WTC11 (cell line): Measurements from ENCODE around the gene ORM2.

Experiments
- ATF1 ChIP-seq: sonication (generic); formaldehyde crosslinking; IDR thresholded peaks from 2 replicates; pipeline ENCODE4 v1.8.1; 2023; ENCODE audit warnings: mild to moderate bottlenecking, moderate library complexity, missing genetic modification reagents
- CREB1 ChIP-seq: sonication (generic); formaldehyde crosslinking; IDR thresholded peaks from 2 replicates; pipeline ENCODE4 v1.8.0; 2023; ENCODE audit warnings: mild to moderate bottlenecking, missing genetic modification reagents
- CTCF ChIP-seq: fragments of 200-600 bp; IDR thresholded peaks from 2 replicates; pipeline ENCODE4 v1.8.0; 2022; ENCODE audit warnings: antibody characterized with exemption
- FOXK1 ChIP-seq: sonication (generic); formaldehyde crosslinking; IDR thresholded peaks from 2 replicates; pipeline ENCODE4 v1.8.0; 2022; ENCODE audit warnings: mild to moderate bottlenecking, moderate library complexity, missing genetic modification reagents
- FOXP4 ChIP-seq: sonication (generic); formaldehyde crosslinking; IDR thresholded peaks from 2 replicates; pipeline ENCODE4 v1.8.0; 2022; ENCODE audit warnings: mild to moderate bottlenecking, missing genetic modification reagents
- ZNF317 ChIP-seq: sonication (generic); formaldehyde crosslinking; IDR thresholded peaks from 2 replicates; pipeline ENCODE4 v1.8.1; 2023; ENCODE audit warnings: low read depth, mild to moderate bottlenecking, moderate library complexity, missing genetic modification reagents, borderline replicate concordance
- ZNF423 ChIP-seq: fragments of 250-450 bp; sonication (Bioruptor Pico); IDR thresholded peaks from 2 replicates; pipeline ENCODE4 v2.1.2; 2022; ENCODE audit warnings: mild to moderate bottlenecking, moderate library complexity
- TF ChIP-seq, protein P1 (sequence below): sonication (generic); formaldehyde crosslinking; IDR thresholded peaks from 2 replicates; pipeline ENCODE4 v1.8.0; 2022; ENCODE audit warnings: mild to moderate bottlenecking, missing genetic modification reagents

DNA sequence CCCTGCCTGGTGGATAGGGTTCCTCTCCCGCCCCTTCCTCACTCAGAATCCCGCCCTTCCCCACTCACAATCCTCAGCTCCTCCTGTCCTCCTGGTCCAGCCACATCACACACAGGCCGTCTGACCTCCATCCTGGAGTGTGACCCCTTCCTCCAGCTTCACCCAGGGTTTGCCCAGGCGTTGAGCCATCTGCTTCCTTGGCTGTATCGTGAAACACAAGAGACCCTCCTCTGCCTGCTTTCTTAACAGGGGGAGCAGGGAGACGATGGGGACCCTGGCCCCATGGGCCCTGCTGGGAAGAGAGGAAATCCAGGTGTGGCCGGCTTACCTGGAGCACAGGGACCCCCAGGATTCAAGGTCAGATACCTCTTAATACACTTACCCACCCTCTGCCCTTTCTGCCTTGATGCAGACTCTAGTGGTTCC, 39.1 kb upstream of the ORM2 start:
- TF ChIP-seq ATF1 (CRISPR knock-in tag) (no peak), FOXK1 (CRISPR knock-in tag) (0 out of 2 replicates have a peak, but pooled peaks have one; percentile 18), CTCF (no peak), ZNF317 (CRISPR knock-in tag) (no peak), ZNF423 (CRISPR knock-in tag) (no peak), FOXP4 (CRISPR knock-in tag) (no peak), CREB1 (CRISPR knock-in tag) (no peak)
- TF ChIP-seq, protein P1, sequence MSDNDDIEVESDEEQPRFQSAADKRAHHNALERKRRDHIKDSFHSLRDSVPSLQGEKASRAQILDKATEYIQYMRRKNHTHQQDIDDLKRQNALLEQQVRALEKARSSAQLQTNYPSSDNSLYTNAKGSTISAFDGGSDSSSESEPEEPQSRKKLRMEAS (CRISPR knock-in tag) = no peak
